ENCODE results near the gene BUB1. TPM values are rescaled to one million over a fixed set of nuclear protein-coding genes. Genes with fewer than 3 reads are reported as not detected.

The BUB1 gene
- total and polyA plus RNA-seq, 4 donors = 1.6 to 12.4 (median 2.7) TPM

DNA sequence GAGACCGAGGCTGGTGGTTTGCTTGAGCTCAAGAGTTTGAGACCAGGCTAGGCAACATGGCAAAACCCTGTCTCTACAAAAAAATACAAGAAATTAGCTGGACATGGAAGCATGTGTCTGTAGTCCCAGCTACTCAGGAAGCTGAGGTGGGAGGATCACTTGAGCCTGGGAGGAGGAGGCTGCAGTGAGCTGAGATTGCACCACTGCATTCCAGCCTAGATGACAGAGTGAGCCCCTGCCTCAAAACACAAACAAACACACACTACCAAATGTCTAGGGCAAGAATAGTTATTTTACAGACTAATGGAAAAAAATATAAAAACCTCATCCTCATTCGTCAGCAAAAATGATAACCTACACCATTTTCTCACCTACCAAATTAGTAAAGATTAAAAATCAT lies 15.3 kb downstream of the BUB1 start:
- H3K27me3 ChIP-seq (ENCODE audit: control insufficient read depth in 3 of 3, insufficient read depth in 3 of 3, low read length in 2 of 3) = no peaks in the 10 kb centered on the region
- no peak overlapping the region for H3K9ac ChIP-seq (ENCODE audit: insufficient read depth in 1 of 2, low read length in 2 of 2)
- no peaks in the 10 kb centered on the region for H3K9me3 ChIP-seq (ENCODE audit: control insufficient read depth in 4 of 4, insufficient read depth in 3 of 4, low read length in 3 of 4)
- H3K36me3 ChIP-seq (ENCODE audit: control insufficient read depth in 4 of 4, insufficient read depth in 4 of 4, low read length in 4 of 4) = peaks cover 0 to 18% (median 0%) of the 10 kb centered on the region in 4 donors
- H3K27ac ChIP-seq (ENCODE audit: low read depth in 1 of 2, low read length in 1 of 2) = no peak overlapping the region
- H3K4me1 ChIP-seq (ENCODE audit: control insufficient read depth in 5 of 5, insufficient read depth in 5 of 5, low read length in 5 of 5) = peaks cover 0 to 6% (median 3%) of the 10 kb centered on the region in 5 donors
- WGBS, 2 donors = 94% methylated on average over 2 of the region's 2 CpGs
- TF ChIP-seq, protein P1, sequence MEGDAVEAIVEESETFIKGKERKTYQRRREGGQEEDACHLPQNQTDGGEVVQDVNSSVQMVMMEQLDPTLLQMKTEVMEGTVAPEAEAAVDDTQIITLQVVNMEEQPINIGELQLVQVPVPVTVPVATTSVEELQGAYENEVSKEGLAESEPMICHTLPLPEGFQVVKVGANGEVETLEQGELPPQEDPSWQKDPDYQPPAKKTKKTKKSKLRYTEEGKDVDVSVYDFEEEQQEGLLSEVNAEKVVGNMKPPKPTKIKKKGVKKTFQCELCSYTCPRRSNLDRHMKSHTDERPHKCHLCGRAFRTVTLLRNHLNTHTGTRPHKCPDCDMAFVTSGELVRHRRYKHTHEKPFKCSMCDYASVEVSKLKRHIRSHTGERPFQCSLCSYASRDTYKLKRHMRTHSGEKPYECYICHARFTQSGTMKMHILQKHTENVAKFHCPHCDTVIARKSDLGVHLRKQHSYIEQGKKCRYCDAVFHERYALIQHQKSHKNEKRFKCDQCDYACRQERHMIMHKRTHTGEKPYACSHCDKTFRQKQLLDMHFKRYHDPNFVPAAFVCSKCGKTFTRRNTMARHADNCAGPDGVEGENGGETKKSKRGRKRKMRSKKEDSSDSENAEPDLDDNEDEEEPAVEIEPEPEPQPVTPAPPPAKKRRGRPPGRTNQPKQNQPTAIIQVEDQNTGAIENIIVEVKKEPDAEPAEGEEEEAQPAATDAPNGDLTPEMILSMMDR (IDR thresholded peaks at IDR 0.05; ENCODE audit: control extremely low read depth, extremely low read depth) = no peak
- no peak for ATAC-seq (ENCODE audit: insufficient read depth, low FRiP score)
- no peak overlapping the region for H3K4me3 ChIP-seq
- no peak for DNase-seq

DNA sequence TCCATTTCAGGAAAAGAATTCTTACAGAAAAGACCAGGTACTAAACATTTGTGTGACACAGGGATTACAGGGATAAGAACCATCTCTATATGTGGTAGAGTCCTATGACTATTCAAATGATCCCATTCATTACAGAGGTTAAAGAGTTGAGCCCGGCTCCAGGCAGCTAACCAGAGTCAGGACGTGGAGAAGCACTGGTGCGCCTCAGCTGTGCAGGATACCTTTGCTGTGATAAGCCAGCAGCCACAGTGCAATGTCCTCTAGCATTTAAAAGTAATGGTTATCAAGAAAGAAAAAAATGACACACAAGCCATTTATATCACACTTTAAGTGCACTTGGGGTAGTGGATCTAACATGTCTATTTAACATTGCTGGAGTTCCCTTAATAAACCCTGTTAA lies 17.3 kb downstream of the BUB1 start:
- no peak overlapping the region for H3K4me3 ChIP-seq
- WGBS, 2 donors = 97 to 100% methylated on average over 3 of the region's 3 CpGs

DNA sequence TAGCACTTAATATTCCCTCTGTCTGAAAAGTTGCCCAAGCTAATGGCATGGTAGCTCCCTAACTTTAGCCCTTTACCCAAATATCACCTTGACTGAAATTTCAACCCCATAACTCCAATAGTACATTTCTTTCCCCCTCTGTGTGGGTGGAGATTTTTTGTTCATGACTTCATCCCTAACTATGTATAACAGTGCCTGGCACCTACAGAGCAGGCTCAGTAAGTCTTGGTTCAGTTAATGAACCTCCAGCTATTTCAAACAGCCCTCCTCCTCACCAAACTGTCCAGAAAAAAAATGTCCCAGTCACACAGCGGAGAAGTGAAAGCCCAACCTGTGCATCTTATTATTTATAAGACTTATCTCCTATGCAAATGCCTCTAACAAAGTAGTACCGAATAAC lies 18.6 kb downstream of the BUB1 start:
- no peak for ATAC-seq (ENCODE audit: insufficient read depth, low FRiP score)

More for the DNA sequence above, 17.3 kb downstream of the BUB1 start:
- DNase-seq (no peak), ATAC-seq (ENCODE audit: insufficient read depth, low FRiP score) (no peak)
- TF ChIP-seq, protein P1 (IDR thresholded peaks at IDR 0.05; ENCODE audit: control extremely low read depth, extremely low read depth) = no peak
- H3K27ac ChIP-seq (ENCODE audit: low read depth in 1 of 2, low read length in 1 of 2) = no peak overlapping the region
- H3K9me3 ChIP-seq (ENCODE audit: control insufficient read depth in 4 of 4, insufficient read depth in 3 of 4, low read length in 3 of 4) = no peaks in the 10 kb centered on the region
- H3K36me3 ChIP-seq (ENCODE audit: control insufficient read depth in 4 of 4, insufficient read depth in 4 of 4, low read length in 4 of 4) = peaks cover 0 to 17% (median 0%) of the 10 kb centered on the region in 4 donors
- no peak overlapping the region for H3K9ac ChIP-seq (ENCODE audit: insufficient read depth in 1 of 2, low read length in 2 of 2)
- no peaks in the 10 kb centered on the region for H3K27me3 ChIP-seq (ENCODE audit: control insufficient read depth in 3 of 3, insufficient read depth in 3 of 3, low read length in 2 of 3)
- peaks cover 0 to 9% (median 3%) of the 10 kb centered on the region in 5 donors for H3K4me1 ChIP-seq (ENCODE audit: control insufficient read depth in 5 of 5, insufficient read depth in 5 of 5, low read length in 5 of 5)

More for the DNA sequence above, 18.6 kb downstream of the BUB1 start:
- DNase-seq = no peak
- Histone ChIP-seq H3K4me3 (no peak overlapping the region), H3K36me3 (ENCODE audit: control insufficient read depth in 4 of 4, insufficient read depth in 4 of 4, low read length in 4 of 4) (peaks cover 0 to 22% (median 0%) of the 10 kb centered on the region in 4 donors), H3K4me1 (ENCODE audit: control insufficient read depth in 5 of 5, insufficient read depth in 5 of 5, low read length in 5 of 5) (peaks cover 0 to 9% (median 3%) of the 10 kb centered on the region in 5 donors), H3K9ac (ENCODE audit: insufficient read depth in 1 of 2, low read length in 2 of 2) (no peak overlapping the region), H3K27me3 (ENCODE audit: control insufficient read depth in 3 of 3, insufficient read depth in 3 of 3, low read length in 2 of 3) (no peaks in the 10 kb centered on the region), H3K9me3 (ENCODE audit: control insufficient read depth in 4 of 4, insufficient read depth in 3 of 4, low read length in 3 of 4) (no peaks in the 10 kb centered on the region), H3K27ac (ENCODE audit: low read depth in 1 of 2, low read length in 1 of 2) (no peak overlapping the region)
- TF ChIP-seq, protein P1 (IDR thresholded peaks at IDR 0.05; ENCODE audit: control extremely low read depth, extremely low read depth) = no peak
- WGBS, 2 donors = 94 to 96% methylated on average over 2 of the region's 2 CpGs
